Peyer's patch (tissue), 4 donors: ENCODE measurements around the gene MIA.
"Not testable (repeated sequence)": the region's sequence is repeated elsewhere in the genome, so short reads cannot be mapped to it uniquely, and the experiment has no call there.

Experiments used
- CTCF ChIP-seq, 6 experiments: fragments of 450-650 bp in 4 of 6; fragments of 200-600 bp in 2 of 6; sonication (generic) in 1 of 6; IDR thresholded peaks; one replicate each; pipeline ENCODE4 v1.5.1; 2017 to 2019; ENCODE audit warnings: antibody characterized with exemption in 6 of 6, mild to moderate bottlenecking in 3 of 6, moderate library complexity in 1 of 6
- POLR2A ChIP-seq, 2 donors: fragments of 450-650 bp; IDR thresholded peaks; one replicate each; pipeline ENCODE4 v1.5.1; 2017; ENCODE audit warnings: antibody characterized with exemption in 2 of 2, mild to moderate bottlenecking in 2 of 2, moderate library complexity in 2 of 2

- not testable (repeated sequence) for TF ChIP-seq CTCF, POLR2A (IDR thresholded peaks at IDR 0.05)
Observed at GRCh38 chr19:40822704-40823553, 47.6 kb downstream of the MIA start.
